GM18511 (cell line): ENCODE data around the gene PXDN.
"Not testable (repeated sequence)": the region's sequence is repeated elsewhere in the genome, so short reads cannot be mapped to it uniquely, and the experiment has no call there.

Source experiments
- ATAC-seq: cut with Tn5 transposase; IDR thresholded peaks from one replicate; pipeline ENCODE4 v1.9.1; 2021; ENCODE audit warnings: mild to moderate bottlenecking, moderate library complexity; ENCODE audit not compliant: unreplicated experiment

Gene PXDN

DNA sequence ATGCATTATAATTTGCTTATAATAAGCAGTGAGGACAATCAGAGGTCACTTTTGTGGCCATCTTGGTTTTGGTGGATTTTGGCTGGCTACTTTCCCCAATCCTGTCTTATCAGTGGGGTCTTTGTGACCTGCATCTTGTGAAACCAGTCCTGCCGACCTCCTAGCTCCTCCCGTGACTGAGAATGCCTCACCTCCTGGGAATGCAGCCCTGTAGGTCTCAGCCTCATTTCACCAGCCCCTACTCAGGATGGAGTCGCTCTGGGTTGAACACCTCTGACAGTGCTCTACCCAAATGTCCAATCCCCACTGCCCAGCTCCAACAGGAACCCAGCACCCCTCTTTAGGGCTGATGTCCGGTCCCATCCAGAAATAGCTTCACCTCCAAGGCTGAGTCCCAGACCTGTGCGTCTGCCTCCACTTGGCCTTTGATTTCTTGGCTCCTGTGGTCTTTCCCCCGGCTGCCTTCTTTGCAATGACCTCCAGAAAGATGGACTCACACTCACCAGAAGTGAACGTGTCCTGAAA is 31.3 kb upstream of the PXDN start:
- ATAC-seq = no peak

DNA sequence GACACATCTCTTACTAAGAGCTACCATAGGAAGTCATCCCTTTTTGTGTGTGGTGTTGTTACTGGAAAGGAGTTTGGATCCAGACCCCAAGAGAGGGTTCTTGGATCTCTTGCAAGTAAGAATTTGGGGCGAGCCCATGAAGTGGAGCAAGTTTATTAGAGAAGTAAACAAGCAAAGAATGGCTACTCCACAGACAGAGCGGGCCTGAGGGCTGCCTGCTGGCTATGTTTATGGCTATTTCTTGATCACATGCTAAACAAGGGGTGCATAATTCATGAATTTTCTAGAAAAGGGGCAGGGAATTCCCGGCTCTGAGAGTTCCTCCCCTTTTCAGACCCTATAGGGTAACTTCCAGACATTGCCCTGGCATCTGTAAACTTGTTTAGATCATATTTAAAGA is 30.6 kb upstream of the PXDN start:
- no peak for ATAC-seq

DNA sequence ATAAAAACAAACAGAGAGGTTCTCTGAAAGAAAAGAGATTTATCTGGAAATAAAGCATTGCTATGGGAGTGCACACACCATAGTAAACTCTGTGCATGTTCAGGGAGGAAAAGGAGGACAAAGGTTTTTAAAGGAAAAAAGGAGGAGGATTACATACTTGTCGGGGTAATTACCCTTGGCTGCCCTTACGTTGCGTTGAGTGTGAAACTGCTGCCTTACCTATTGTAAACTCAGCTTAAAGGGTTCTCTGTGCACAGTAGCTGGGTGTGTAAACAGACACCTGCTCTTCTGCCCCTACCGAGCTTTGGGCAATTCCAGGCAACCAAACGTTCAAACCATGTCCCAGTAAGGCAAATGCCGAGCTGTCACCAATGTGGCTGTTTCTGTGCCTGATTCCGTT is 29.6 kb upstream of the PXDN start:
- no peak for ATAC-seq

DNA sequence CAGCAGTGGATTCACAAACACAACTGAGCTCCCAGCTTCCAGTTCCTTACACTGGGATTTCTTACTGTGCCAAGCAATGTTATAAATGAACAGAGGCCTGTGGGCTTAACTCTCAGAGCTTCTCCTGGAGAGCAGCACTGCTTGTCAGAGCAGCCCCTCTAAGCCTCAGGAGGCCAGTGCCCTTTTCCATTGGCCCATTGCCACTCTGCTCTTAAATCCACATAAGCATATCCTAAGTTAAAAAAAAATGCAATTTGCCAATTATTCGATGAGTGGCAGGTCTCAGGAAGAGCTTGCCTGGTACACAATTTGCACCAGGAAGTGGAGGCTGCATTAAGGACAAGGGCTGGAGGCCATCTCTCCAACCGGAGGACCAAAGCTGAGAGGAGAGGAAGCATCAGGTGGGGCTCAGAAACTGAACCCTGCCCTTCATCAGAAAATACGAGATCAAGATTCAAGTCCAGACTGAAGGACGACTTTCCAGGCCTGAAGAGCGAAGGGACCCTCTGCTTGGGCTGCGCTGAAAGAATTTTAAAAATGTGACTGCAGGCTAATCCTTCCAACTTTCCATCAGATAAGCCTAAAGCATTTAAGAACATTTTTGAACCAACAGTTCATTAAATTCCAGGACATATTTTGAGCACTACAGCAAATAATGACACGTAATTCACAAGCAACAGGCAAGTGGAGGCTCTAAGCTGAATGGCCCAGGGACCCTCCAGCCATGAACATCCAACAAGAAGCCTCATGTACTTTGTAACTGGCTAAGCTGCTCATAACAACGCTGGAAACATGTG is 28.4 kb upstream of the PXDN start:
- ATAC-seq = no peak

DNA sequence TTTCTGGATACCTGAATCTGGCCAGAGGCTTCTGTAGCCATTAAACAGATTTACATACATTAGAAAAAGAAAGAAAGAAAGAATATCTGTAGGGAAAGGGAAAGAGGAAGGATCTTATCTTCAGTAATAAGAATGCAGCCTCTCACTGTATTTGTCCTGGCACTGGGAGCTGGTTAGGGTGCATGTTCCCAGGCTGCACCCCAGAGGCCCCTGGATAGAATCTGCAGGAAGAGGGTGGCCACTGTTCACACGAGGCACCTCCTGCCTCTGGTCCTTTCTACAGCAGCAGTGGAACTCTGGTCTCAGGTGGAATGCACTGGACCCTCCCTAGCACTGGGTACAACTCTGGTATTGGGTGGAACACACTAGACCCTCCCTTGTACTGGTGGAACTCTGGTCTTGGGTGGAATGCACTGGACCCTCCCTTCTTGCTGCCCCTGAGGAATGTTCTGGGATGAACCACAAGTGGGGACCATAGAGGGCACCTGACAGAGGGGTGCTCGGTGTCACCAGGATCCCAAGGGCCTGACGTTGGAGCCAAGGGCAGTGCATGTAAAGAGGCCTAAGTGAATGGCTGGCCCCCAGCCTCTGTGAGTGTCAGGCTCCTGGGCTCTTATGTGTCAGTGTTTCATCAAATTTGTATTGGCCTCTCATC is 27.4 kb upstream of the PXDN start:
- ATAC-seq = no peak

DNA sequence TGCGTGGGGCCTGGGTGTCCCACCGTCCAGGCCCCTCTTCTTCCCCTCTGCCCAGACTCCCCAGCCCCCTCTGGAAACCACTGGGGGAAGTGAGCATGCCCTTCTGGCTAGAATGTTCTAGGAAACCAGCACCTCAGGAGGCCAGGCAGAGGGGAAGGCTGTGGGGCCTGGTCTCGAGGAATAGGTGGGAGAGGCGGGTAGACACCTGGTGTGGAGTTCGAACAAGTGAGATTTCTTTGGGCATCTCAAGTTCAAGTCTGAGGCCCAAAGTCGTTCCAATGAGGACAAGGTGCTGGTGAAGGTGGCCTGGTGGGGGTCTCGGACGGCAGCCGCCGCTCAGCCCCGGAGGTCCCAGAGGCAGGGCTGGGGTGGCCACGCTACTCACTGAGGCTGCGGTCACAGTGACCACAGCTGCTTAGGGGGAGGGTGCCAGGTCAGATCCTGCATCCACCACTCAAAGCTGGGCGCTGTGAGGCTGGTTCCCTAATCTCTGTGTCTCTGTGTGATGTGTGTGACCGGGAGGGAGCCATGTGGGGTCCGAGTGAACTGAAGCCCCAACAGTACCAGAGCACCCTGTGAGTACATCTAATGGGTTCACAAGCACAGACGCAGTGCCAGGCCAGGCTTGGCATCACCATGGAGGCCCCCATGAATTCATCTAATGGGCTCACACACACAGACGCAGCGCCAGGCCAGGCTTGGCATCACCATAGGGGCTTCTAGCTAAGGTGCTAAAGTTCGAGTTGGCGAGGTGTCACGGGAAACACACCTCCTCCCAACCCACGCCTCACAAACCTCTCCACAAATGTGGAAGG is 26.5 kb upstream of the PXDN start:
- ATAC-seq = no peak

DNA sequence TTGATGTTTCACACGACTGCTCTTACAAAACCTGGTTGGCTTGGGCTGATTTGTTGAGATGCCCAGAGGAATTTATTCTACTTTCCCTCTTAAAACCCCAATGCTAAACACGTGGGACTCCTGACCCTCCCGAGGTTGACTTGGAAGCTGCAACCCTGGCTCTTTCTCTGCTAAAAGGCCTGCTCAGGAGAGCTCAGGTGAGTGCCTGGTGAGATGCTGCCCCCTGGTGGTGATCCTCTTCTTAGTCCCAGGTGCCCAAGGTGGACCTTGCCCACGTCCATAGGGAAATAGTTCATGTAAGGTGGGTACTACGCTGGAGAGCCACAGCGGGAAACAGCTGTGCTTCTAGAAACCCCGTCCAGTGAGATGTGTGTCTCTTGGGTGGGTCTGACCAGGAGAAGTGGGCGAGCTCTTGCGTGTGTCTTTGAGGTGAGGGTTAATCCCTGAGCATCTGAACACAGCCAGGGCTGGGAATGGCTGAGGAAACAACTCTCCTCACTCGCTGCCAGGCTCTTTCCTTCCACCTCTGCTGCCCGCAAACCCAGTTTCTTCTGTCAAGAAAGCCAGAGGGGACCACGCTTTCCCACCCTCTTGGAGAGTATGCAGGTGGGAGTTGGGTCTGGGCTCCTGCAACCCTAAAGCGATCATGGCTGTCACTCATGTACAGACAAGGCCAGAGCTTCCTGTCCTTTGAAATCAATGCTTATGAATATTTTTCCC is 25.5 kb upstream of the PXDN start:
- ATAC-seq = no peak

DNA sequence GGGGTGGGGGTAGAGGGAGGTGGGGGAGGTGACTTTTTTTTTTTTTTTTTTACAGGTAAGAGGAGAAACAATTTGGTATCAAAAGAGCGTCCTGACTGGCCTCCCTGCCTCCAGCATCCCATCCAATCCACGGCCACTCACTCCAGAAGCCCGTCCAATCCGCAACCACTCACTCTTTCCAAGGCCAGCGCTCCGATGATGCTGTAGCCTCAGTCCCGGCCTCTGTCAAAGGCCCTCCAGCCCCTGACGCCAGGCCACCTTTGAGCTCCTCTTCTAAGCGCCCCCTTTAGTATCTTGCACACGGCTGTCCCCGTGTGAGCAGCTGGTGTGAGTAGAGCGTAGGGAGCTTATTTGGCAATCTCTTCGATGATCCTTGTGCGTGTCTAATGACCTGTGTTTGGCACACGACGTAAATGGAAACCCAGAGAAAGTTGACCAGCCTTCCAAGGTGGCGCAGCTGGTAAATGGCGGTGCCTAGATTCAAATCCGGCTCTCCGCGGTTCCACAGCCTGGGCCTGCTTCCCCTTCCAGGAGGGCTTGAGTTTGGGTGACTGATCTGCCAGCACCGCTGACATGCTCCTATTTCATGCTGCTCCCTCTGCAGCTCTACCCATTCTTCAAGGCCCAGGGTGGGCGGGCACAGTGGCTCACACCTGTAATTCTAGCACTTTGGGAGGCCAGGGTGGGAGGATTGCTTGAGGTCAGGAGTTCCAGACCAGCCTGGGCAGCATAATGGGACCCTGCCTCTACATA is 23.8 kb upstream of the PXDN start:
- ATAC-seq = no peak

DNA sequence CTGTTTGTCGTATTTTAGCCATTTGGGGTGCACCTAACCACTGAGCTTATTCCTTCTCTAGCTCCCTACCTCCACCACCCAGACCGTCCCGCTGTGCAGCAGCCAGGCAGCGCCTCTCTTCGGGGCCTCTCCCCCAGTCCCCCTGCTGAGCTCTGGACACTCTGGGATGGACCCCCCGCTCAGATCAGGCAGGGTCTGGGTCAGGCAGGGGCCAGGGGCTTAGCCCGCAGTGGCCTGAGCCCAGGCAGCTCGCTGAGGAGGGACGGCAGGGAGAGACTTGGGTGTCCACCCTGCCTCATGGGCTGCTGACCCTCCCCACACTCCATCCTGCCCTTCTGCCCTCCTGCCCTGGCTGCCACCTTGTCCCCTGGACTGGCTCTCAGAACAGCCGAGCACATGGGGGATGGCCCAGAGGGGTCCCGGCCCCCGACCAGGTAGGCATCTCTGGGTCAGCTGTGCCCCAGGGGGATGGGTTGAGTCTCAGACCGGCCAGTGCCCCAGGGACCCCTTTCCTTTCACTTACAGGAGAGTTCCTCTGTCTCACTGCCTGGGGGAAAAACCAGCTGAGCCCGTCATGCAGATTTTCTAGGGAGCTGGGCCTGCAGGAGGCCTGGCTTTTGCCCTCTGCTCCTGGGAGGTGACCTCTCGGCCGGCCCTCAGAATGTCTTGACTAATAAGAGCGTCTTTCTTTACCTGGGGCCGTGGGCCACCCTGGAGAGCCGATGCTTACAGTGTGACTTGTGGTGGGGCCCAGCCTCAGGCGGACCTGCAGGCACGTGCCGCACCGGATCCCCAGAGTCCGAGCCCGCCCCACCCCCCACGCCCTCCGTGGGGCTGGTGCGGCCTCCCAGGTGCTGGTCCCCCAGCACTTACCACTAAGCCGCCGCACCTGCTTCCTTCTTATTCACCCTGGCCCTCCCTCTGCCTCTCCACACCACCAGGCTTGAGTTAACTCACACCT is 22.8 kb upstream of the PXDN start:
- ATAC-seq = no peak

DNA sequence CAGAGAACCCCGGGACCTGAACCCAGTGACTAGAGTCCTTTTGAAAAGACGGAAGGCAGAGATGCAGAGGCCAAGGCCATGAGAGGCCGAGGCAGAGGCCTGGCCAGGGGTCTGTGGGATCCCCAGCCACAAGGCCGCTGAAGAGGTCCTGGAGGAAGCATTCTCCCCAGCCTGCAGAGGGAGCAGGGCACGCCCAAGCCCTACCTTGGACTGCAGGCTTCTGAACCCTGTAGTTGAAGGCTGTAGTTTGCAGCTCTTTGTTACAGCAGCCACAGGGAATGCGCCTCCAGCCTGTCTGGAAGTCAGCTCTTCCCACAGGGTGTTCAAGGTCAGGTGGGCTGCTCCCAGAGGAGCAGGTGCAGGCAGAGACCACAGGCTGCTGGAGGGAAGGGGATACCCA is 22.1 kb upstream of the PXDN start:
- no peak for ATAC-seq

DNA sequence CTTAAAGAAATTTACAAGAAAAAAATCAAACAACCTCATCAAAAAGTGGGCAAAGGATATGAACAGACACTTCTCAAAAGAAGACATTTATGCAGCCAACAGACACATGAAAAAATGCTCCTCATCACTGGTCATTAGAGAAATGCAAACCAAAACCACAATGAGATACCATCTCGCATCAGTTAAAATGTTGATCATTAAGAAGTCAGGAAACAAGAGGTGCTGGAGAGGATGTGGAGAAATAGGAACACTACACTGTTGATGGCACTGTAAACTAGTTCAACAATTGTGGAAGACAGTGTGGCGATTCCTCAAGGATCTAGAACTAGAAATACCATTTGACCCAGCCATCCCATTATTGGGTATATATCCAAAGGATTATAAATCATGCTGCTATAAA is 20.9 kb upstream of the PXDN start:
- ATAC-seq = not testable (repeated sequence)

DNA sequence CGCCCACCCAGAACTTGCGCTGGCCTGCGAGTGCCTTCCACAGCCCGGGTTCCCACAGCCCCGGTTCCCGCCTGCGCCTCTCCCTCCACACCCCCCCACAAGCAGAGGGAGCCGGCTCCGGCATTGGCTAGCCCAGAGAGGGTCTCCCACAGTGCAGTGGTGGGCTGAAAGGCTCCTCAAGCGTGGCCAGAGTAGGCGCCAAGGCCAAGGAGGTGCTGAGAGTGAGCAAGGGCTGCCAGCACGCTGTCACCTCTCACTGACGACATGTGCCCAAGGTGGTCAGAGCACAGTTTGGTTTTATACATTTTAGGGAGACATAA is 15.3 kb upstream of the PXDN start:
- no peak for ATAC-seq

DNA sequence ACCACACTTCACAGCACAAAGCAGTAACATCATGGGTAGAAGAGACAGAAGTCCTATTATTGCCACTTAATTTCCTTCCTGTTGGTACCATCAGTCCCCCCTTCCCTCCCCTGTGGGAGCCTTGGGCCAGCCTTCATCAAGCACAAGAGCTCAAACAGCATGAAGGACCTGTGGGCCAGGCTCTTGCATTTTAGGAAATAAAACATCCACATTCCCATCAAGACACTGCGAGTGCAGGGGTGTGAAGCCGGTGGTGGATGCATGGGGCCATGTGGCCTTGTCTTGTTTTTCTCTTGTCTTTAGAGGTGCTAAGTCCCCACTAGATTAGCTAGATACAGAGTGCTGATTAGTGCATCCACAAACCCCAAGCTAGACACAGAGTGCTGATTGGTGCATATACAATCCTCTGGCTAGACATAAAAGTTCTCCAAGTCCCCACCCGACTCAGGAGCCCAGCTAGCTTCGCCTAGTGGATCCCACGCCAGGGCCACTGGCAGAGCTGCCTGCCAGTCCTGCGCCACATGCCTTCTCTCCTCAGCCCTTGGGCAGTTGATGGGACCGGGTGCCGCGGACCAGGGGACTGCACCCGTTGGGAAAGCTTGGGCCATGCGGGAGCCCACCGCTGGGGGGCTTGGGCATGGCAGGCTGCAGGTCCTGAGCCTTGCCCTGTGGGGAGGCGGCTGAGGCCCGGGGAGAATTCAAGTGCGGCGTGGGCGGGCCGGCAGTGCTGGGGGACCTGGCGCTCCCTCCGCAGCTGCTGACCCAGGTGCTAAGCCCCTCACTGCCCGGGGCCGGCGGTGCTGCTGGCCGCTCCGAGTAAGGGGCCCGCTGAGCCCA is 14.7 kb upstream of the PXDN start:
- ATAC-seq = no peak

DNA sequence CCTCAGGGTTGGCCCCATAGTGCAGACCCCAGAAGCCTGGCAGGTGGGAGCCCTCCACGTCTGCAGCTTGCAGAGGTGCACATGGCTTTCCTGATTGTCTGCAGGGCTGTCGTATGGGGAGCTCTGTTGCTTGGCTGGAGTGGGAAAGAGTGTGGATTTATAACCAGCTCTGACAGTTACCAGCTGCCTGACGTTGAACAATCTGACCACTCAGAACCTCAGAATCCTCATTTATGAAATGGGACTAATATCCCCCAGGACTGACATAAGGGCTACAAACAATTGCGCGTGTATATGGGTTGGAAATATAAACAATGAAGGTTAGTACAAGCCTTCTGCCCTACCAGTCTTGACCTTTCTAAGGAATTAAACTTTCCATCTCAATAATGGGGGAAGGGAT is 13.9 kb upstream of the PXDN start:
- no peak for ATAC-seq

DNA sequence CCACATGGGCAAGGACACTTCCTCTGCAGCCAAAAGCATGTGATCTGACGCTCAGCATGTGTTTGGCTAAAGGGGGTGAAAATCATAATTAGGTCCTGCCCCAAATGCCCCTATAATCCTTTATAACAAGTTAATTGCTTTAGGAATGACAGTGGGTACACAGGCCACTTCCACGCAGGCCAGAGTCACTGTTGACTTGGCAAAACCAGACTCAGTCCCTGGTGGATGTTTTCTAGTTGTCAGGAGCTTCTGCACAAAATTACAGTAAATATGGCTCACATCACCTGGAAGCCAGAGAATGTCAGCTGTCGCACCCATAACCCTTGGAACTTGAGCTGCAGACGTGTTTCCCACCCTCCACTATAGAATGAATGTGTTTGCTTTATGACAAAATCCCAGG is 13.3 kb upstream of the PXDN start:
- no peak for ATAC-seq

DNA sequence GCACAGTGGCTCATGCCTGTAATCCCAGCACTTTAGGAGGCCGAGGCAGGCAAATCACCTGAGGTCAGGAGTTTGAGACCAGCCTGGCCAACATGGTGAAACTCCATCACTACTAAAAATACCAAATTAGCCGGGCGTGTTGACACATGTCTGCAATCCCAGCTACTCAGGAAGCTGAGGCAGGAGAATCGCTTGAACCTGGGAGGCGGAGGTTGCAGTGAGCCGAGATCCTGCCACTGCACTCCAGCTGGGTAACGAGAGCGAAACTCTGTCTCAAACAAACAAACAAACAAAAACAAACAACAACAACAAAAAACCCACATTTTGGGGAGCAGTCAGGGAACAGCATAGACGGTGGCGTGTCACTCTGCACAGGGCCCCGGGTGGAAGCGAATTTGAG is 12.8 kb upstream of the PXDN start:
- not testable (repeated sequence) for ATAC-seq

DNA sequence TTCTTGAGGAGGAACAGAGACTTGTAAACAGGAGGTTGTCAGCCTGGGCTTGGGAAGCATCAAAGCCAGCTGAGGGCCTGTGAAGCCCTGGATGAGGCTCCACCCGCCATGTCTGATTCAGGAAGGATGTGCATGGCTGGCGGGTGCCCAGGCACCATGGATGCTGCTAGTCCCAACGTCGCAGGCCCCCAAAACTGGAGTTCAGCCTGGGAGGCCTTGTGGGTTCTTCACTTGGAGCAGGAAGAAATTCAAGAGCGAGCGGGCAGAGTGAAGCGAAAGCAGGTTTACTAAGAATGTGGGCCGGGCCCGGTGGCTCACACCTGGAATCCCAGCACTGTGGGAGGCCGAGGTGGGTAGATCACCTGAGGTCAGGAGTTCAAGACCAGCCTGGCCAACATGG is 12.1 kb upstream of the PXDN start:
- ATAC-seq = no peak

DNA sequence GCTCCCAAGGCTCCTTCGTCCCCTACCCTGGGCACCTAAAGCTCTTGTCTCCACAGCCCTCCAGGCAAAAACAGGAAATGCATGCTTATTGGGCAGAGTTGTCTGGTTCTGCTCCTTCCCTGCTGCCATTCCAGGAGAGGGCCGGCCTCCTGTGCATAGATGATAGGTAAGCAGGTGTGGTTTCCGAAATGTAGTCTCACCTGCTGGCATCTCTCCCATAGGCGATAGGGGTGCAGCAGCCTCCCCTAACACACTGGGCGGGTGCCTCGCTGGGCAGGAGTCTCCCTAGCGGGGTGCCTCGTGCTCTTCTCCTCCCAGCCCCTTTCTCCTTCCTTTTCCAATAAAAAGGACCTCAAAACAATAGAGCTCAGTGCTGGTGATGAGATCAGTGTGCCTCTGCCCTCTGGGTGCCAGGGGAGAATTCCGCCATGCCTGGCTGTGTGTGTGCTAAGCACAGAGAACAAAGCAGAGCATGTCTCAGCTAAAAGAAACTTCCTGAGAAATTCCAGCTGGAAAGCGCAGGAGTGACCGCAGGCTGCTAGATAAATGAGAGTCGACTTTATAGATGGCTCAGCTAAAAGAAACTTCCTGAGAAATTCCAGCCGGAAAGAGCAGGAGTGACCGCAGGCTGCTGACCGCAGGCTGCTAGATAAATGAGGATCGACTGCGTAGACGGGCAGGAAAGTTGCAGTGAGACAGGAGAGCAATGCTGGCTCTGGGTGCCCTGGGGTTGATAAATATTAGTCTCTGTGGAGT is 11.3 kb upstream of the PXDN start:
- no peak for ATAC-seq
